Lower leg skin (tissue), 4 donors: ENCODE results near the gene DLGAP4. TPM values are rescaled to one million over a fixed set of nuclear protein-coding genes. Genes with fewer than 3 reads are reported as not detected.
"Not testable (repeated sequence)": the region's sequence is repeated elsewhere in the genome, so short reads cannot be mapped to it uniquely, and the experiment has no call there.

Experiments used
- DNase-seq, 2 donors: peaks; one replicate each; pipeline ENCODE4 v3.0.0-alpha.2; 2019; ENCODE audit warnings: low spot score in 2 of 2
- H3K4me3 ChIP-seq: fragments of 200-600 bp; sonication (generic); 2 replicates; pipeline ENCODE4 v1.5.1; 2017; ENCODE audit warnings: mild to moderate bottlenecking, low read depth; ENCODE audit not compliant: poor library complexity, severe bottlenecking
- POLR2A ChIP-seq, 2 donors: fragments of 450-650 bp; IDR thresholded peaks; one replicate each; pipeline ENCODE4 v1.6.1; 2016 to 2017; ENCODE audit warnings: antibody characterized with exemption in 2 of 2, mild to moderate bottlenecking in 1 of 2, moderate library complexity in 1 of 2
- WGBS, 2 donors: methylation state at CpG; one replicate each; pipeline ENCODE4 v1.1.5; 2018; 5-methylcytosine and 5-hydroxymethylcytosine counted together
- intact Hi-C: fragments of 100-400 bp; cut with DNase I; formaldehyde crosslinking; loops from one replicate; pipeline ENCODE4 v1.15.0; 2023; ENCODE audit warnings: low total_unique reads
- total RNA-seq, 4 donors: library from RNA; depleted of rRNA; stranded (reverse); fragments of >200 nt; gene quantifications; one replicate each; pipeline ENCODE4 v1.1.0, GENCODE V29; 2016
- TF ChIP-seq, protein P1 (sequence below), 3 donors: fragments of 450-650 bp; IDR thresholded peaks; one replicate each; pipeline ENCODE4 v1.5.1; 2016; ENCODE audit warnings: antibody characterized with exemption in 3 of 3, mild to moderate bottlenecking in 3 of 3, moderate library complexity in 2 of 3

The DLGAP4 gene
- total RNA-seq, 4 donors from 2014 or later: 75.9 to 162 (median 87.7) TPM

DNA sequence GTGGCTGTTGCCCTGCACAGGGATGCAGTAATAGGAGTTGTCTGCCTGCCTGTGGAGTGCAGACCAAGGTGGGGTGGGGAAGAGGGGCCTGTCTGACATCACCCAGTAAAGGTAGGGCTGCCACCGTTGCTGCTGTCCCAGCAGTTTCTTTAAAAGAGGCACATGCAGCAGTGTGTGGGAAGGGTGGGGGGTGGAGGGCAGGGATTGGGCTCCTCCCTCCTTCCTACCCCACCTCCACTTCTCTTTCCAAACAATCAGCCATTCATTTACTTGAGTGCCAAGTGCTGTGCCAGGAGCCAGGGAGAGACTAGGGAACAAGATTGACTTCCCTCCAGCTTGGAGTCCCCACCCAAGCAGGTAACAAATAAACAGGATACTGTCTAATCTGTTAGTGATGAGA lies 168.4 kb downstream of the DLGAP4 start:
- TF ChIP-seq, protein P1, sequence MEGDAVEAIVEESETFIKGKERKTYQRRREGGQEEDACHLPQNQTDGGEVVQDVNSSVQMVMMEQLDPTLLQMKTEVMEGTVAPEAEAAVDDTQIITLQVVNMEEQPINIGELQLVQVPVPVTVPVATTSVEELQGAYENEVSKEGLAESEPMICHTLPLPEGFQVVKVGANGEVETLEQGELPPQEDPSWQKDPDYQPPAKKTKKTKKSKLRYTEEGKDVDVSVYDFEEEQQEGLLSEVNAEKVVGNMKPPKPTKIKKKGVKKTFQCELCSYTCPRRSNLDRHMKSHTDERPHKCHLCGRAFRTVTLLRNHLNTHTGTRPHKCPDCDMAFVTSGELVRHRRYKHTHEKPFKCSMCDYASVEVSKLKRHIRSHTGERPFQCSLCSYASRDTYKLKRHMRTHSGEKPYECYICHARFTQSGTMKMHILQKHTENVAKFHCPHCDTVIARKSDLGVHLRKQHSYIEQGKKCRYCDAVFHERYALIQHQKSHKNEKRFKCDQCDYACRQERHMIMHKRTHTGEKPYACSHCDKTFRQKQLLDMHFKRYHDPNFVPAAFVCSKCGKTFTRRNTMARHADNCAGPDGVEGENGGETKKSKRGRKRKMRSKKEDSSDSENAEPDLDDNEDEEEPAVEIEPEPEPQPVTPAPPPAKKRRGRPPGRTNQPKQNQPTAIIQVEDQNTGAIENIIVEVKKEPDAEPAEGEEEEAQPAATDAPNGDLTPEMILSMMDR (IDR thresholded peaks at IDR 0.05): no peak
- no peak for TF ChIP-seq POLR2A (IDR thresholded peaks at IDR 0.05)
- WGBS, 2 donors: 0 to 12% methylated on average over 1 of the region's 1 CpG
- intact Hi-C loops: no loop called here
- no peak overlapping the region for H3K4me3 ChIP-seq
- DNase-seq: no peak

DNA sequence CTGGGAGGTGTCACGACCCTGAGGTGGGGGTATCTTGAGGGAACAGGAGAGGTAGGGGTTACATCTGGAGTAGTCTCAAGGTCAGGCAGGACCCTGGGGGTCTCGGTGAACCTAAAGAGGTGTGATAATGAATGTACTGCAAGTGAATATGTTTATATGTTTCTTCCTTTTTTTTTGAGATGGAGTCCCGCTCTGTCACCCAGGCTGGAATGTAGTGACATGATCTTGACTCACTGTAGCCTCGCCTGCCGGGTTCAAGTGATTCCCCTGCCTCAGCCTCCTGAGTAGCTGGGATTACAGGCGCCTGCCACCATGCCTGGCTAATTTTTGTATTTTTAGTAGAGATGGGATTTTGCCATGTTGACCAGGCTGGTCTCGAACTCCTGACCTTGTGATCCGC lies 168.9 kb downstream of the DLGAP4 start:
- 76 to 78% methylated on average over 8 of the region's 8 CpGs for WGBS, 2 donors
- intact Hi-C loops, H3K4me3 ChIP-seq, DNase-seq: not testable (repeated sequence)

DNA sequence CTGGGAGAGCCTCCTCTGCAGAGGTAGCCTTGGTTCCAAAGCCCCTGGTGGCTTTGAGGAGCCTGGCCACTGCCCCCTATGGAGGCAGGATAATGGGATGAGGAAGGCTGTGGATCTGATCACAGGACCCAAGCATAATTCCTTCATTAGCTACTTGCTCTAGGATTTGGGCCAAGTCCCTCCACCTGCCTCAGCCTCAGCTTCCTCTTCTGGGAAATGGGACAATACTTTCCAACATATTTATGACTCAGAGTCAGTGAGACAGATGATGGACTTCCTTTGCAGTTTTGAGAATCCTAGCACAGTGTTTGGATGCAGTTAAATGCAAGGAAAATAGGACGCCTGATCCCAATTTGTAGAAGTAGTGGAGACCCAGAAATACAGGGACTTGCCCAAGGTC lies 171.3 kb downstream of the DLGAP4 start:
- 85 to 95% methylated on average over 1 of the region's 1 CpG for WGBS, 2 donors
- TF ChIP-seq POLR2A (IDR thresholded peaks at IDR 0.05): no peak
- TF ChIP-seq, protein P1 (IDR thresholded peaks at IDR 0.05): no peak
- no peak overlapping the region for H3K4me3 ChIP-seq
- no peak for DNase-seq
- intact Hi-C loops: no loop called here

DNA sequence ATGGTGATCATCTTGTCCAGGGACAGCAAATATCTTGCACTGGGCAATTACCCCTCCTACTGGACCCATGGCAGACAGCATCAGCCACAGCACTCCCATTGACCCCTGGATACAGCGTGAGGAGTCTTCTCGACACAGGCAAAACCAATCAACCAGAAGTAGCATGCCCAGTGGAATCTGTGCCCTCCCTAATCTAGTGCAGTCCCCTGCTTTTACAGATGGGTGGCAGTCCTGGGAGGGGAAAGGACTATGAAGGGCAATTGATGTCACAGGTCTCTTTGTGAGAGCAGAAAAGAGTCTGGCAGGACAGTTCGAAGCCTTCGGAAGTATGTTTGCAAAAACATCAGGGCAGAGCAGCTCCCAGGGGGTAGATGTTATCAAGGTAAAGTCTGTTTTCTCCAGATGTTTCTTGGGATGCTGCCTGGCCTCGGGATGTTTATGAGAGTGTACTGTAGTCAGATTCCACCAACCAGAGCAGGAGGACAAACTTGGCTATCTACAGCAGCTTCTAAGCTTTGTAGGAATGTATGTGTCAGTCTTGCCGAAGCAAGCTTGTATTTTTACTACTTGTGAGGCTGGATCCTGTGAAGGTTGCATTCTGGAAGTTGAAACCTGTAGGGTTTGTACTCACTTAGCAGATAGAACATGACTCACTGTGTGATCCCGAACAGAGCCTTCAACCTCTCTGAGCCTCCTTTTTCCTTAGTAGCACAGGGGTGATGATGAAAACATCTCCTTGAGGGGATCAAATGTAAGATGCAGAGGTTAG lies 172.2 kb downstream of the DLGAP4 start:
- TF ChIP-seq POLR2A (IDR thresholded peaks at IDR 0.05): no peak
- TF ChIP-seq, protein P1 (IDR thresholded peaks at IDR 0.05): no peak
- no peak for DNase-seq
- H3K4me3 ChIP-seq: no peak overlapping the region
- intact Hi-C loops: no loop called here
- WGBS, 2 donors: 70 to 72% methylated on average over 7 of the region's 7 CpGs

DNA sequence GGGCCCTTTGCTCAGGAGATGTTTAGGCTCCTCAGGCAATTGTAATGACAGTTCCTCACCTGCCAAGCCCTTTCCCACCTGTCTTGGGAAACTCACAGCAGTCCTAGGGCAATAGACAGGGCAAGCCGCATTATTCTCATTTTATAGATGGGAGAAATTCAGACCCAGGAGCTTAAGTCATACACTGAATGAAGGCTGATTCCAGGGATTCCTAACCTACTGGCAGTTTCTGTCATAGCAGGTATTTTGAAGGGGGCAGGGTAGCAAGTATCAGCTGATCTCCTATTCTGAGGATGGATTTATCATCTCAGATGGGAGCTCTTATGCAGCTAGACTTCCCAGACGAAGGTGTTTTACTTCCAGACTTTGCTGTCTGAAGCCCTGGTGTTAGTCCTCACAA lies 173.8 kb downstream of the DLGAP4 start:
- intact Hi-C loops: no loop called here
- 88 to 89% methylated on average over 2 of the region's 2 CpGs for WGBS, 2 donors
- TF ChIP-seq, protein P1 (IDR thresholded peaks at IDR 0.05): no peak
- TF ChIP-seq POLR2A (IDR thresholded peaks at IDR 0.05): no peak
- no peak for DNase-seq
- H3K4me3 ChIP-seq: no peak overlapping the region

DNA sequence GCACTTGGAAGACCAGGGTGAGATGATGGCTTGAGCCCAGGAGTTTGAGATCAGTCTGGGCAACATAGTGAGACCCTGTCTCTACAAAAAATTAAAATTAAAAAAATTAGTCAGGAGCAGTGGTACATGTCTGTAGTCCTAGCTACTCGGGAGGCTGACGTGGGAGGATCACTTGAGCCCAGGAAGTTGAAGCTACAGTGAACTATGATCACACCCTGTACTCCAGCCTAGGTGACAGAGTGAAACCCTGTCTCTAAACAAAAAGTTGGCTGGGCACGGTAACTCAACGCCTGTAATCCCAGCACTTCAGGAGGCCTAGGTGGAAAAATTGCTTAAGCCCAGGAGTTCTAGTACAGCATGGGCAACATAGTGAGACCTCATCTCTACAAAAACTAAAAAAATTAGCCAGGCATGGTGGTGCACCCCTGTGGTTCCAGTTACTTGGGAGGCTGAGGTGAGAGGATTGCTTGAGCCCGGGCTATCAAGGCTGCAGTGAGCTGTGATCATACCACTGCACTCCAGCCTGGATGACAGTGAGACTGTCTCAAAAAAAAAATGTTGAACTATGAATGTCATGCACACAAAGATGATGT lies 174.4 kb downstream of the DLGAP4 start:
- DNase-seq: no peak
- WGBS, 2 donors: 79 to 87% methylated on average over 5 of the region's 5 CpGs

More for the DNA sequence above, 174.4 kb downstream of the DLGAP4 start:
- no peak overlapping the region for H3K4me3 ChIP-seq
- TF ChIP-seq, protein P1 (IDR thresholded peaks at IDR 0.05): no peak
- no peak for TF ChIP-seq POLR2A (IDR thresholded peaks at IDR 0.05)
- intact Hi-C loops: no loop called here
